ENCODE measurements around the gene PPY.

The PPY gene

GRCh38 chr17:43986225-43986981 is 44.1 kb upstream of the PPY start:
- H3K9me2 ChIP-seq (ENCODE audit: low read depth, low read length), result no peaks in the 10 kb centered on the region
- H3K4me3 ChIP-seq (ENCODE audit: low read depth, low read length, poor library complexity, severe bottlenecking), result no peak overlapping the region
- no peaks in the 10 kb centered on the region for H3K4me1 ChIP-seq (ENCODE audit: insufficient read depth, low read length, severe bottlenecking)
- H3K36me3 ChIP-seq (ENCODE audit: insufficient read depth, low read length), result no peaks in the 10 kb centered on the region
- no peak for TF ChIP-seq CTCF (IDR thresholded peaks at IDR 0.05; ENCODE audit: low read length)
- TF ChIP-seq EZH2 (IDR thresholded peaks at IDR 0.05; ENCODE audit: borderline replicate concordance, low read length), result no peak
- H3K27me3 ChIP-seq (ENCODE audit: insufficient read depth, low read length), result 0 out of 2 replicates have a peak, but pooled peaks cover 6% of the 10 kb centered on the region
- no peak overlapping the region for H3K4me2 ChIP-seq (ENCODE audit: low read length)
- no peaks in the 10 kb centered on the region for H3K79me2 ChIP-seq (ENCODE audit: insufficient read depth, low read length)
- no peak overlapping the region for H3K27ac ChIP-seq (ENCODE audit: low read depth, low read length, poor library complexity, severe bottlenecking)
- H3K9me3 ChIP-seq (ENCODE audit: low read length), result no peaks in the 10 kb centered on the region
- H4K20me1 ChIP-seq (ENCODE audit: insufficient read depth, low read length), result no peaks in the 10 kb centered on the region
- no peak overlapping the region for H2AFZ ChIP-seq (ENCODE audit: low read length)
- H3F3A ChIP-seq (ENCODE audit: insufficient read depth, low read length), result no peaks in the 10 kb centered on the region
- no peak overlapping the region for H3K9ac ChIP-seq (ENCODE audit: low read length)

- H3F3A ChIP-seq (ENCODE audit: insufficient read depth, low read length), result no peaks in the 10 kb centered on the region
- no peak for TF ChIP-seq CTCF (IDR thresholded peaks at IDR 0.05; ENCODE audit: low read length)
- no peak for TF ChIP-seq EZH2 (IDR thresholded peaks at IDR 0.05; ENCODE audit: borderline replicate concordance, low read length)
- H3K4me3 ChIP-seq (ENCODE audit: low read depth, low read length, poor library complexity, severe bottlenecking), result no peak overlapping the region
- H4K20me1 ChIP-seq (ENCODE audit: insufficient read depth, low read length), result no peaks in the 10 kb centered on the region
- no peaks in the 10 kb centered on the region for H3K36me3 ChIP-seq (ENCODE audit: insufficient read depth, low read length)
- H3K79me2 ChIP-seq (ENCODE audit: insufficient read depth, low read length), result no peaks in the 10 kb centered on the region
- H3K4me1 ChIP-seq (ENCODE audit: insufficient read depth, low read length, severe bottlenecking), result no peaks in the 10 kb centered on the region
- H3K9ac ChIP-seq (ENCODE audit: low read length), result no peak overlapping the region
- no peak overlapping the region for H2AFZ ChIP-seq (ENCODE audit: low read length)
- H3K9me2 ChIP-seq (ENCODE audit: low read depth, low read length), result no peaks in the 10 kb centered on the region
- H3K9me3 ChIP-seq (ENCODE audit: low read length), result no peaks in the 10 kb centered on the region
- 0 out of 2 replicates have a peak, but pooled peaks cover 6% of the 10 kb centered on the region for H3K27me3 ChIP-seq (ENCODE audit: insufficient read depth, low read length)
- H3K4me2 ChIP-seq (ENCODE audit: low read length), result no peak overlapping the region
- H3K27ac ChIP-seq (ENCODE audit: low read depth, low read length, poor library complexity, severe bottlenecking), result no peak overlapping the region
Observed at GRCh38 chr17:43984521-43984920, 42.2 kb upstream of the PPY start.

- 0 out of 2 replicates have a peak, but pooled peaks cover 6% of the 10 kb centered on the region for H3K27me3 ChIP-seq (ENCODE audit: insufficient read depth, low read length)
- no peaks in the 10 kb centered on the region for H3K36me3 ChIP-seq (ENCODE audit: insufficient read depth, low read length)
- H3K9me3 ChIP-seq (ENCODE audit: low read length), result no peaks in the 10 kb centered on the region
- no peak for TF ChIP-seq EZH2 (IDR thresholded peaks at IDR 0.05; ENCODE audit: borderline replicate concordance, low read length)
- TF ChIP-seq CTCF (IDR thresholded peaks at IDR 0.05; ENCODE audit: low read length), result no peak
- H3K27ac ChIP-seq (ENCODE audit: low read depth, low read length, poor library complexity, severe bottlenecking), result no peak overlapping the region
- H3K4me2 ChIP-seq (ENCODE audit: low read length), result no peak overlapping the region
- no peaks in the 10 kb centered on the region for H4K20me1 ChIP-seq (ENCODE audit: insufficient read depth, low read length)
- no peak overlapping the region for H2AFZ ChIP-seq (ENCODE audit: low read length)
- H3K9ac ChIP-seq (ENCODE audit: low read length), result no peak overlapping the region
- H3F3A ChIP-seq (ENCODE audit: insufficient read depth, low read length), result no peaks in the 10 kb centered on the region
- no peaks in the 10 kb centered on the region for H3K79me2 ChIP-seq (ENCODE audit: insufficient read depth, low read length)
- H3K9me2 ChIP-seq (ENCODE audit: low read depth, low read length), result no peaks in the 10 kb centered on the region
- H3K4me3 ChIP-seq (ENCODE audit: low read depth, low read length, poor library complexity, severe bottlenecking), result no peak overlapping the region
- H3K4me1 ChIP-seq (ENCODE audit: insufficient read depth, low read length, severe bottlenecking), result no peaks in the 10 kb centered on the region
Observed at GRCh38 chr17:43983515-43984411, 41.5 kb upstream of the PPY start.
